ENCODE measurements around the gene PARD3.
"Not testable (repeated sequence)": the region's sequence is repeated elsewhere in the genome, so short reads cannot be mapped to it uniquely, and the experiment has no call there.

The PARD3 gene

GRCh38 chr10:34464000-34464399 lies 351.1 kb downstream of the PARD3 start:
- no peak for DNase-seq (ENCODE audit: low spot score)

- no peak for DNase-seq (ENCODE audit: low spot score)
These were observed 352.1 kb downstream of the PARD3 start for GRCh38 chr10:34462993-34463392.

- no peak for DNase-seq (ENCODE audit: low spot score)
These were observed 353.0 kb downstream of the PARD3 start for GRCh38 chr10:34462056-34462455.

GRCh38 chr10:34454590-34455261 lies 360.4 kb downstream of the PARD3 start:
- no peak for DNase-seq (ENCODE audit: low spot score)

GRCh38 chr10:34449836-34450235 lies 365.3 kb downstream of the PARD3 start:
- no peak for DNase-seq (ENCODE audit: low spot score)

GRCh38 chr10:34446049-34446448 lies 369.0 kb downstream of the PARD3 start:
- no peak for DNase-seq (ENCODE audit: low spot score)

- DNase-seq (ENCODE audit: low spot score) = no peak
These were observed 370.6 kb downstream of the PARD3 start for GRCh38 chr10:34444223-34445183.

GRCh38 chr10:34439386-34439785 lies 375.7 kb downstream of the PARD3 start:
- DNase-seq (ENCODE audit: low spot score) = not testable (repeated sequence)

GRCh38 chr10:34438741-34439140 lies 376.4 kb downstream of the PARD3 start:
- DNase-seq (ENCODE audit: low spot score) = no peak

GRCh38 chr10:34437906-34438305 lies 377.2 kb downstream of the PARD3 start:
- no peak for DNase-seq (ENCODE audit: low spot score)

GRCh38 chr10:34434119-34434594 lies 380.9 kb downstream of the PARD3 start:
- no peak for DNase-seq (ENCODE audit: low spot score)

GRCh38 chr10:34433241-34434076 lies 381.6 kb downstream of the PARD3 start:
- no peak for DNase-seq (ENCODE audit: low spot score)

- DNase-seq (ENCODE audit: low spot score) = no peak
These were observed 382.5 kb downstream of the PARD3 start for GRCh38 chr10:34432589-34432988.

- no peak for DNase-seq (ENCODE audit: low spot score)
These were observed 384.4 kb downstream of the PARD3 start for GRCh38 chr10:34430685-34431084.

GRCh38 chr10:34428501-34428900 lies 386.6 kb downstream of the PARD3 start:
- no peak for DNase-seq (ENCODE audit: low spot score)

GRCh38 chr10:34427911-34428216 lies 387.2 kb downstream of the PARD3 start:
- DNase-seq (ENCODE audit: low spot score) = no peak

GRCh38 chr10:34427158-34427910 lies 387.8 kb downstream of the PARD3 start:
- DNase-seq (ENCODE audit: low spot score) = not testable (repeated sequence)

- DNase-seq (ENCODE audit: low spot score) = not testable (repeated sequence)
These were observed 388.4 kb downstream of the PARD3 start for GRCh38 chr10:34426538-34427157.

- no peak for DNase-seq (ENCODE audit: low spot score)
These were observed 389.1 kb downstream of the PARD3 start for GRCh38 chr10:34426041-34426440.

- no peak for DNase-seq (ENCODE audit: low spot score)
These were observed 391.1 kb downstream of the PARD3 start for GRCh38 chr10:34423673-34424625.

All from COLO829 (cell line).